Esophagus squamous epithelium (tissue), 4 donors: ENCODE results near the gene SCARF1.

Experiments
- POLR2A ChIP-seq, 4 donors: fragments of 450-650 bp; IDR thresholded peaks; one replicate each; pipeline ENCODE4 v1.6.1; 2017; ENCODE audit warnings: antibody characterized with exemption in 4 of 4, mild to moderate bottlenecking in 4 of 4, moderate library complexity in 3 of 4
- TF ChIP-seq, protein P1 (sequence below), 6 experiments: fragments of 450-650 bp in 4 of 6; fragments of 200-600 bp in 2 of 6; sonication (generic) in 2 of 6; IDR thresholded peaks; one replicate each; pipeline ENCODE4 v1.5.1; 2016 to 2019; ENCODE audit warnings: antibody characterized with exemption in 6 of 6, mild to moderate bottlenecking in 4 of 6, moderate library complexity in 4 of 6

DNA sequence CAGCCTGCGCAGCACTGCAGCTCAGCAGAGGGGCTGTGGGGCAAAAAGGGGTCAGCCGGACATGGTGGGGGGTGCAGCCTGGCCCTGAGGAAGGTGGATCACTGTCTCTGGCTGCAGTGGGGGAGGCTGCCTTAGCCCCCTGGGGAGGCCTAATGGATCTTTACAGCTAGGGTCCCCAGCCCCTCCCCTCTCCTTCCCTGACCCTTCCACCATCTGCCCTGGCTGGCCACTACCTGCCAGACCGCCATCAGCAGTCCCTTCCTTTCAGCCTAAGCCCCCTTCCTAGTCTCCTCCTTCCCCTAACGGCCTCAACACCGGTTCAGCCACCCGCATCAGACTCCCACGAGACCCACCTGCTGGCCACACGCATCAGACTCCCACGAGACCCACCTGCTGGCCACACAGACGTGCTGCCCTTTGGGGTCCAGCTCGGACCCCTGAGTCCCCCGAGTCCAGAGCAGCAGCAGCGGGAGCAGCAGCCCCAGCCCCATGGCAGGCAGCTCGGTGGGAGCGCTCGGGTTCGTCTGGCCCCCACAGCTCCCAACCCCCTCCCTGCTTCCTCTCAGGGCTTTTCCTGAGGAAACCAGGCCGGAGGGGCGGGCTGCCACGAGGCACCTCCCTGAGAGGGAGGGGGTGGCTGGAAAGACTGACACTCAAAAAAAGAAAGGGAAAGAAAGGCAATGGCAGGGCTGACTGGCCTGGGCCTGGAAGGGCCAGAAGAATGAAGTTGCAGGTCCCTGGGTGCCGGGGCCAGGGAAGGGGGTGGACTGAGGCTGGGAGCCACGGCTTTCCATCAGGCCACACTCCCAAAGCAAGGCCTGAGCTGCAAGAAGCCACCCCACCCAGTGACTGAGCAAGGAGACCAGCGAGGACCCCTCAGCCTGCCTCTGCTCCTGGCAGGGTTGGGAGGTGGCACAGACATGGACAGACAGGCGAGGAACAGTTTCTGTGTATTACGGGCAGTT lies at the start of gene SCARF1:
- TF ChIP-seq, protein P1, sequence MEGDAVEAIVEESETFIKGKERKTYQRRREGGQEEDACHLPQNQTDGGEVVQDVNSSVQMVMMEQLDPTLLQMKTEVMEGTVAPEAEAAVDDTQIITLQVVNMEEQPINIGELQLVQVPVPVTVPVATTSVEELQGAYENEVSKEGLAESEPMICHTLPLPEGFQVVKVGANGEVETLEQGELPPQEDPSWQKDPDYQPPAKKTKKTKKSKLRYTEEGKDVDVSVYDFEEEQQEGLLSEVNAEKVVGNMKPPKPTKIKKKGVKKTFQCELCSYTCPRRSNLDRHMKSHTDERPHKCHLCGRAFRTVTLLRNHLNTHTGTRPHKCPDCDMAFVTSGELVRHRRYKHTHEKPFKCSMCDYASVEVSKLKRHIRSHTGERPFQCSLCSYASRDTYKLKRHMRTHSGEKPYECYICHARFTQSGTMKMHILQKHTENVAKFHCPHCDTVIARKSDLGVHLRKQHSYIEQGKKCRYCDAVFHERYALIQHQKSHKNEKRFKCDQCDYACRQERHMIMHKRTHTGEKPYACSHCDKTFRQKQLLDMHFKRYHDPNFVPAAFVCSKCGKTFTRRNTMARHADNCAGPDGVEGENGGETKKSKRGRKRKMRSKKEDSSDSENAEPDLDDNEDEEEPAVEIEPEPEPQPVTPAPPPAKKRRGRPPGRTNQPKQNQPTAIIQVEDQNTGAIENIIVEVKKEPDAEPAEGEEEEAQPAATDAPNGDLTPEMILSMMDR (IDR thresholded peaks at IDR 0.05), result no peak
- peak in 2 of 4 donors; percentile 37 to 38 for TF ChIP-seq POLR2A (IDR thresholded peaks at IDR 0.05)
